Subcutaneous abdominal adipose tissue (tissue), 5 donors: ENCODE measurements around the gene MRPL4.

Experiments used
- H3K27ac ChIP-seq: one replicate; pipeline ENCODE4 v1.7.0; 2013; ENCODE audit warnings: low read depth, mild to moderate bottlenecking, inconsistent platforms, low read length, moderate library complexity
- H3K27me3 ChIP-seq, 5 donors: one replicate each; pipeline ENCODE4 v1.7.0; 2013; ENCODE audit warnings: low read length in 5 of 5, inconsistent platforms in 1 of 5; ENCODE audit not compliant: control insufficient read depth in 5 of 5, insufficient read depth in 4 of 5
- H3K36me3 ChIP-seq, 5 donors: one replicate each; pipeline ENCODE4 v1.7.0; 2013; ENCODE audit warnings: low read length in 5 of 5; ENCODE audit not compliant: control insufficient read depth in 5 of 5, insufficient read depth in 5 of 5
- H3K4me1 ChIP-seq, 5 donors: one replicate each; pipeline ENCODE4 v1.7.0; 2013; ENCODE audit warnings: low read length in 5 of 5, mild to moderate bottlenecking in 3 of 5, moderate library complexity in 1 of 5; ENCODE audit not compliant: control insufficient read depth in 5 of 5, insufficient read depth in 5 of 5
- H3K4me3 ChIP-seq, 5 donors: one replicate each; pipeline ENCODE4 v1.7.0; 2013; ENCODE audit warnings: low read length in 5 of 5, low read depth in 1 of 5
- H3K9ac ChIP-seq, 5 donors: one replicate each; pipeline ENCODE4 v1.7.0; 2013; ENCODE audit warnings: low read length in 5 of 5, mild to moderate bottlenecking in 4 of 5, moderate library complexity in 3 of 5
- H3K9me3 ChIP-seq, 5 donors: one replicate each; pipeline ENCODE4 v1.7.0; 2013; ENCODE audit warnings: low read length in 5 of 5; ENCODE audit not compliant: control insufficient read depth in 5 of 5
- donor health status: healthy.
- donor health status: healthy.
- donor health status: healthy.
- donor health status: healthy.
- donor health status: healthy.

The MRPL4 gene

GRCh38 chr19:10306327-10306726 lies 54.3 kb downstream of the MRPL4 start:
- Histone ChIP-seq H3K9ac (no peak overlapping the region), H3K27ac (no peak overlapping the region), H3K36me3 (peaks cover 0 to 12% (median 10%) of the 10 kb centered on the region in 5 donors), H3K4me1 (peaks cover 0 to 6% (median 0%) of the 10 kb centered on the region in 5 donors), H3K27me3 (peaks cover 0 to 4% (median 0%) of the 10 kb centered on the region in 5 donors), H3K9me3 (no peaks in the 10 kb centered on the region), H3K4me3 (no peak overlapping the region)

- H3K27me3 ChIP-seq = no peaks in the 10 kb centered on the region
- peaks cover 0 to 6% (median 0%) of the 10 kb centered on the region in 5 donors for H3K4me1 ChIP-seq
- no peak within 1 kb of the TSS for H3K9ac ChIP-seq
- H3K36me3 ChIP-seq = peaks cover 0 to 12% (median 10%) of the 10 kb centered on the region in 5 donors
- no peak within 1 kb of the TSS for H3K27ac ChIP-seq
- H3K9me3 ChIP-seq = no peaks in the 10 kb centered on the region
- H3K4me3 ChIP-seq = no peak within 1 kb of the TSS
Observed at GRCh38 chr19:10309423-10309822, 57.4 kb downstream of the MRPL4 start, which contains the start of gene ZGLP1. TSS of gene ZGLP1 (minus strand) at chr19:10309815.
